WERI-Rb-1 (cell line): ENCODE measurements around the gene CSNK1D.

Experiments
- DNase-seq: peaks from one replicate; pipeline ENCODE4 v3.0.0-alpha.2; 2020
- H3K27ac ChIP-seq: fragments of 250-450 bp; sonication (Bioruptor Pico); 2 replicates; pipeline ENCODE4 v1.5.1; 2020; ENCODE audit warnings: mild to moderate bottlenecking, moderate library complexity
- H3K27me3 ChIP-seq: fragments of 250-450 bp; sonication (Bioruptor Pico); 2 replicates; pipeline ENCODE4 v1.5.1; 2021; ENCODE audit warnings: mild to moderate bottlenecking, low read depth, moderate library complexity; ENCODE audit not compliant: insufficient read depth, severe bottlenecking
- H3K36me3 ChIP-seq: fragments of 250-450 bp; sonication (Bioruptor Pico); 2 replicates; pipeline ENCODE4 v1.5.1; 2020; ENCODE audit warnings: mild to moderate bottlenecking, moderate library complexity
- H3K4me3 ChIP-seq: 2 replicates; pipeline ENCODE4 v1.5.1; 2011; ENCODE audit warnings: low read depth, mild to moderate bottlenecking, control low read depth, low read length
- H3K9me3 ChIP-seq: fragments of 250-450 bp; sonication (Bioruptor Pico); 2 replicates; pipeline ENCODE4 v1.5.1; 2021; ENCODE audit warnings: mild to moderate bottlenecking, moderate library complexity; ENCODE audit not compliant: severe bottlenecking
- TF ChIP-seq, protein P1 (sequence below): IDR thresholded peaks from 2 replicates; pipeline ENCODE4 v1.5.1; 2011; ENCODE audit warnings: low read depth, mild to moderate bottlenecking, control low read depth, inconsistent platforms, low read length

Gene CSNK1D

DNA sequence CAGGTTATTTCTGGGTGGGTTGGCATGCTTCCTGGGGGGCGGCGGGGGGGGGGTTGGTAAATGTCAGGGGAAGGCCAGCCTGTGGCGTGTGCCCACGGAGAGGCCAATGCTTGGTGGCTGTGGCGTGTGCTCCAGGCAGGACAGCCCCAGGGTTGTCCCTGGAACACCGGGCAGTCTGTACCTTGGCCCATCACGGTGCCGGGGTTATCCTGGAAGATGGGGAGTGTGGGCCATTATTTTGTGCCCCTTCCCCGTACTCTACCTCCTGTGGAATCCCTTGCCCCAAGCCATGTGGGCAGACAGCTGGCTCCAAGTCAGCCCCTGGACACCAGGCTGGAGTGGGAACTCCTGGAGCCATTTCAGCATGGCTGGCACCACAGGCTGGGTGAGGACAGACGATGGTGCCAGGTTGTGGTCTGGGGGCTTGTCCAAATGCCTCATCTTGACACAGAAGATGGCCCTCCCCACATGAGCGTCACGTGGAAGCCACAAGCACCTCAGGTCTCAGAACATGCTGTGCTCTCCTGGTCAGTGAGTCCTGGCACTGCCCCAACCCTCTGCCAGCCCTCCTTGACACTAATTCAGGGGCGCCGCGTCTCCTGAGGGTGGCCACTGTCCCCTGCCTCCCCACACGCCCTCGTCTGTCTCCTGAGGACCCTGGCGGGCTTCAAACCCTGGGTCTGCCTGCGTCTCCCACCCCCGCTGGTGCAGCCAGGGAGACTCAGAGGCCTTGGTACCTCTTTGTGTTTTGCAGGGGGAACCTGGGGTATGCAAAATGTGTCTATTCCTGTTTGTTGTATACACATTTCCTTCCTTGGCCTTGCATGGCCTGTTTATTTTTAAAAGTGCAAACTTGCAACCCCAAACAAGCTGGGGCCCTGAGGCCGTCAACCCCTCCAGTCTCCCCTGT lies 40.4 kb downstream of the CSNK1D start:
- Histone ChIP-seq H3K36me3 (peaks cover 8% of the 10 kb centered on the region; the same call in 1 of the 2 replicates), H3K4me3 (no peak overlapping the region), H3K27me3 (no peaks in the 10 kb centered on the region), H3K27ac (no peak overlapping the region), H3K9me3 (peaks cover 6% of the 10 kb centered on the region)
- no peak for DNase-seq
- TF ChIP-seq, protein P1, sequence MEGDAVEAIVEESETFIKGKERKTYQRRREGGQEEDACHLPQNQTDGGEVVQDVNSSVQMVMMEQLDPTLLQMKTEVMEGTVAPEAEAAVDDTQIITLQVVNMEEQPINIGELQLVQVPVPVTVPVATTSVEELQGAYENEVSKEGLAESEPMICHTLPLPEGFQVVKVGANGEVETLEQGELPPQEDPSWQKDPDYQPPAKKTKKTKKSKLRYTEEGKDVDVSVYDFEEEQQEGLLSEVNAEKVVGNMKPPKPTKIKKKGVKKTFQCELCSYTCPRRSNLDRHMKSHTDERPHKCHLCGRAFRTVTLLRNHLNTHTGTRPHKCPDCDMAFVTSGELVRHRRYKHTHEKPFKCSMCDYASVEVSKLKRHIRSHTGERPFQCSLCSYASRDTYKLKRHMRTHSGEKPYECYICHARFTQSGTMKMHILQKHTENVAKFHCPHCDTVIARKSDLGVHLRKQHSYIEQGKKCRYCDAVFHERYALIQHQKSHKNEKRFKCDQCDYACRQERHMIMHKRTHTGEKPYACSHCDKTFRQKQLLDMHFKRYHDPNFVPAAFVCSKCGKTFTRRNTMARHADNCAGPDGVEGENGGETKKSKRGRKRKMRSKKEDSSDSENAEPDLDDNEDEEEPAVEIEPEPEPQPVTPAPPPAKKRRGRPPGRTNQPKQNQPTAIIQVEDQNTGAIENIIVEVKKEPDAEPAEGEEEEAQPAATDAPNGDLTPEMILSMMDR = no peak

DNA sequence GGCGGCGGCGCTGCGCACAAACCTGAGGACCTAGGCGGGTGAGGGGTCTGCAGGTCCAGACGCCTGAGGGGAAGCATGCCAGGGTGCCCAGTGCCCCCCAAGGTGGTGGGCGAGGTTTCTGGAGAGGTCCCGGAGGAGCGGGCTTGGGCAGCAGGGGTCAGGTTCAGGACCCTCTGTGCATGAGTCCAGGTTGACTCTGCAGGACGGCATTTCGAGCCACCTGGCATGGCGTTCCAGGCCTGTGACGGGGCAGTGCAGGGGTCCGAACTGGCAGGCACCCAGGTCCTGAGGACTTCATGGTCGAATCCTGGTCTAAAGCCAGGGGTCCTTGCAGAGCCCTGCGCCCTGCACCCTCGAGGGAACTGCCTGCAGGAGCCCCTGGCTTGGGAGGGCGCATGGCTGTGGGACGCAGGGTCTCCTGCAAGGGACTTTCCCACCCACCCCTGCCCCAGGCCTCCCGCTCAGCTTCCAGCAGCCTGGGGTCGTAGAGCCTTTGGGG lies 41.1 kb downstream of the CSNK1D start:
- peaks cover 8% of the 10 kb centered on the region for H3K9me3 ChIP-seq
- no peak for DNase-seq
- no peak overlapping the region for H3K27ac ChIP-seq
- TF ChIP-seq, protein P1 = no peak
- H3K36me3 ChIP-seq = peaks cover 3% of the 10 kb centered on the region; the same call in 1 of the 2 replicates
- no peak overlapping the region for H3K4me3 ChIP-seq
- no peaks in the 10 kb centered on the region for H3K27me3 ChIP-seq

DNA sequence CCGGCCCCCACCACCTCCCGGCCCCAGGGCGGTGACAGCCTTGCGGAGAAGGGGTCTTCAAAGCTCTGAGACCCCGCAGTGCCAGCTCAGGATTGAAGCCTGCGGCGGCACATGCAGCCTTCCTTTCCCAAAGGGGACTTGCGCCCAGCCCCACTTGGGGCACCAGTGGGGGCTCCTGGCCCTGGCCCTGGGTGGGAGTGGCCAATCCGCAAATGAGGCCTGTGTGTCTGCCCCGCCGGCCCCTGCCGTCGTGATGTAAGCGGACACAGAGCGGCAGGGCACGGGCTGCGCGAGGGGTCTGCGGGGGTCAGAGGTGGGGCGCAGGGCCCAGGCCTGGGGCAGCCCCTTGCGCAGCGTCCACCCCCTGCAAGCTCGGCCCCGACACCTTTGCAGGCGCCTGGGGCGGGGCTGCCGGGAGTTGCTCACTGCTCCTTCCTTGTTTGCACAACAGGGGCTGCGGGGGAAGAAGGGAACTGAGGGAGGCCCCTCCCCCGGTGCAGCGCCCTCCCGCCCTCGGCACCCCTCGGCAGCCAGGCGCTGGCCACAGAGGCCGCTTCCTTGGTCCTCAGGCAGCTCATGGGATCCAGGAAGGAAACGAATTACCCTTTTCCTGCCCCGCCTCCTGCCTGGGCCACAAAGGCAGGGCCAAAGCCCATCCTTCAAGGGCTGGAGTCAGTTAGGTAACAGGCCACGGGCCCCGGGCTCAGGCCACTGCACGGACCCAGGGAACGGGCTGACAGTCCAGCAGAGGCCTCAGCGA lies 41.8 kb downstream of the CSNK1D start:
- H3K9me3 ChIP-seq = peaks cover 8% of the 10 kb centered on the region
- H3K27me3 ChIP-seq = no peaks in the 10 kb centered on the region
- no peak overlapping the region for H3K4me3 ChIP-seq
- no peak for DNase-seq
- TF ChIP-seq, protein P1 = no peak
- no peaks in the 10 kb centered on the region; the same call in 1 of the 2 replicates for H3K36me3 ChIP-seq
- no peak overlapping the region; the same call in 1 of the 2 replicates for H3K27ac ChIP-seq

DNA sequence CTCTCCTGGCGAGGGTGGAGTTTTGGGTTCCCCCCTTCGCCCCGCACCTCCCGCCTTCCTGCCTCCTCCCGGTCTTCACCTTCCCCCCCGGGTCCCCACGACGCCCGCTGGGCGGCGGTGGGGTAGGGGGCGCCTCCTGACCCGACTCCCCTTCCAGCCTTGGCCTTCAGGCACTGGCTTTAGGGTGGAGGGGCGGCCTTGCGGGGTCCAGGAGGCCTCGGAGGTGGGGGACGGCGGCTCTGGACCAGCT lies 42.3 kb downstream of the CSNK1D start:
- TF ChIP-seq, protein P1 = no peak
- H3K4me3 ChIP-seq = no peak overlapping the region
- H3K36me3 ChIP-seq = no peaks in the 10 kb centered on the region; the same call in 1 of the 2 replicates
- H3K27me3 ChIP-seq = no peaks in the 10 kb centered on the region
- peaks cover 8% of the 10 kb centered on the region for H3K9me3 ChIP-seq
- no peak overlapping the region; the same call in 1 of the 2 replicates for H3K27ac ChIP-seq
- no peak for DNase-seq

DNA sequence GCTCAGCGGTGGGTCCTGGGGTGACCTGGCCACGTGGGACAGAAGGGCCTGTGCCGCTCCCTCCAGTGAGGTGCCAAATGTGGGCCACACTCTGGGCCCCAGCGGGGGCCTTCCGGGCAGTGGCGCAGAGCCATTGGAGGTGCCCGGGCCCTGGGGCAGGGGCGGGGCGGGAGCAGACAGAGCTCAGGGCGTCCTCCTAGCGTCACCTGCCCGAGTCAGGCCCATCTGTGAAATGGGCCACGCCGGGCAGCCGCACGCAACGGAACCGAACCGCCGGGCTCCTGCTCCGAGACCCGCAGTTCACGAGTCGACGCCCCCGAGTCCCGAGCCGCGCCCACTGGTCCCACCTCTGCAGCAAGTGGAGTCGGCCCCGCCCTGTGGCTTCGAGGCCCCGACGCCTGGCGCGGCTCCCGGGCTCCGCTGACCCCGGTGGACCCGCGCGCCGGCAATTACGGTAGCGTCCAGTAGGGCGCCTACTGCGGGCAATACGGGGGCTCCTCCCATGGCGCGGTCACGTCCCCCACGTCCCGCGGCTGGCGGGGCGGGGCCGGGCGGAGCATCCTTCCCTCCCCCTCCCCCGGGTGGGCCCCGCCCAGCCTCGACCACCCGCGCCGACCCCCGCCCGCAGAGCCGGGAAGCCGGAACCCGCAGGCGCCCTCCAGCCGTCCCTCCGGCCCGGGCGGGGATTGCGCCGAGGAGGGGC lies 42.7 kb downstream of the CSNK1D start:
- no peaks in the 10 kb centered on the region; the same call in 1 of the 2 replicates for H3K36me3 ChIP-seq
- DNase-seq = no peak
- peaks cover 8% of the 10 kb centered on the region for H3K9me3 ChIP-seq
- H3K27me3 ChIP-seq = no peaks in the 10 kb centered on the region
- TF ChIP-seq, protein P1 = no peak
- H3K27ac ChIP-seq = no peak overlapping the region
- H3K4me3 ChIP-seq = no peak overlapping the region
